A204.1 (cell line): Measurements from ENCODE around the gene NHERF2.

Experiments used
- FAIRE-seq: peaks from 2 replicates; lab custom pipeline; 2012; peaks lifted over from hg19 to GRCh38; lab: Jason Lieb, UNC

The NHERF2 gene

DNA sequence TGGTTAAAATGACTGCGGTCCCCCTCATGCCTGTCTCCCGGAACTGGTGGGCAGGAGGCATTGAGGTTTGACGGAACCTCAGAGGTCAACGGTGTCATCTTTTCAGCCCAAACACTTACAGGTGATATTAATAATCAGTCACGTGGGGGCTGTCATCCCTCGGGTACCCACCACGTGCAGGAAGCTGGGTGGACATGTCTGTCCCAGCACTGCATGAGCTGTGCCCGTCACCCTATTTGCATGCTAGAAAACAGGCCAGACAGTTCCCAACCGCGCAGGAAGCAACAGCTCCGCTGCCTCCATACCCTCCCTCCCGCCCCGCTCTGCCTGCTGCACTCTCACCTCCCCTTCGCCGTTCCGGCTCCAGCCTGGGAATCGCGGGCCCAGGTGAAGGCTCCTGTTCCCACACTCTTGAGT is 35.6 kb upstream of the NHERF2 start:
- FAIRE-seq: no peak

DNA sequence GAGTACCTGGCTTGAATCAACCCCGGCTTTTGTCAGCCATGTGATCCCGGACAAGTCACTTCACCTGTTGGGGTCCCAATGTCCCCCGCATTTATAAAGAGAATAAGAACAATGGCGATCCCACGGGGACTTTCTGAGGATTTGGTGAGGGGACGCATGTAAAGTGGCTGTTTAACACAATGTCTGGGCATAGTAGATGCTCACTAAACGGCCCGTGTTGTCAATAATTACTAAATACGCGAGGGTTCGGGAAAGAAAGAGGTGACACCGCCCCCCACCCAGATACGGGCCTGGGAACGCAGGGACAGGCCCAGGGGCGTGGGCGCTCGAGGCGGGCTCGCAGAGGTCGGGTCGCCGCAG is 35.1 kb upstream of the NHERF2 start:
- no peak for FAIRE-seq

DNA sequence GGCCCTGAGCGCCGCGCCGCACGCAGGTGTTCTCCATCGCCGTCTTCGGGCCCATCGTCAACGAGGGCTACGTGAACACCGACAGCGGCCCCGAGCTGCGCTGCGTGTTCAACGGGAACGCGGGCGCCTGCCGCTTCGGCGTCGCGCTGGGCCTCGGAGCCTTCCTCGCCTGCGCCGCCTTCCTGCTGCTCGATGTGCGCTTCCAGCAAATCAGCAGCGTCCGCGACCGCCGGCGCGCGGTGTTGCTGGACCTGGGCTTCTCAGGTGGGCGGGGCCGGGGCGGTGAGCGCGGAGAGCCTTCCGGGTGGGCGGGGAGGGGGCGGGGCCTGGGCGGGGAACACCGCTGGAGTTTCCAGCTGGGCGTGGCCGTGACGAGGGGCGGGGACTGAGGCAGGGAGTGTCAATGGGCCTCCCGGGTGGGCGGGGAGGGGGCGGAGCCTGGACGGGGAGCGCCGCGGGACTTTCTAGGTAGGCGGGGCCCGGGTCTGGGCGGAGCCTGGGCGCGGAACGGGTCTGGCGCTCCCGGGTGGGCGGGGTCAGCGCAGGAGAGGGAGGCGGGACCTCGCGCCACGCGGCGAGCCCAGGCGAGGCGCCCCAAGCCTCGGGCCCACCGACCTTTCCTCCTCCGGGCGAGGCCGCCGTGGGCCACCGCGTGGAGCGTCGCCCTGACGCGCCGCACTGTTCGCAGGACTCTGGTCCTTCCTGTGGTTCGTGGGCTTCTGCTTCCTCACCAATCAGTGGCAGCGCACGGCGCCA is 34.6 kb upstream of the NHERF2 start:
- no peak for FAIRE-seq

DNA sequence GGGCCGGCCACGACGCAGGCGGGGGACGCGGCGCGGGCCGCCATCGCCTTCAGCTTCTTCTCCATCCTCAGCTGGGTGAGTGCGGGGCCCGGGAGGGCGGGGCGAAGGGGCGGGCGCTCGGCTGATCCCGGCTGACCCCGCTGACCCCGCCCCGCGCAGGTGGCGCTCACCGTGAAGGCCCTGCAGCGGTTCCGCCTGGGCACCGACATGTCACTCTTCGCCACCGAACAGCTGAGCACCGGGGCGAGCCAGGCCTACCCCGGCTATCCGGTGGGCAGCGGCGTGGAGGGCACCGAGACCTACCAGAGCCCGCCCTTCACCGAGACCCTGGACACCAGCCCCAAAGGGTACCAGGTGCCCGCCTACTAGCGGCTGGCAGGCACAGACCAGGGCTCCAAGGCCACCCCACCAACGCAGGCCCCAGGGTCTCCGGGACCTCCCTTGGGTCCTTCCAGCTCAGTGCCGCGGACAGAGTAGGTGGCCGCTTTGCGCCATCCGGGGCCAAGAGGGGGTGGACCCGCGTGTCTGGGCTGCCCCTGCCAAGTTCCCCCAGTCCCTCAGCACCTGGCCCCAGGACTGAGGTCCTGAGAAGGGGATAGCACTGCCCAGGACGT is 33.9 kb upstream of the NHERF2 start:
- FAIRE-seq: no peak

- no peak for FAIRE-seq
Measured at GRCh38 chr16:1993731-1994131, 33.0 kb upstream of the NHERF2 start.

DNA sequence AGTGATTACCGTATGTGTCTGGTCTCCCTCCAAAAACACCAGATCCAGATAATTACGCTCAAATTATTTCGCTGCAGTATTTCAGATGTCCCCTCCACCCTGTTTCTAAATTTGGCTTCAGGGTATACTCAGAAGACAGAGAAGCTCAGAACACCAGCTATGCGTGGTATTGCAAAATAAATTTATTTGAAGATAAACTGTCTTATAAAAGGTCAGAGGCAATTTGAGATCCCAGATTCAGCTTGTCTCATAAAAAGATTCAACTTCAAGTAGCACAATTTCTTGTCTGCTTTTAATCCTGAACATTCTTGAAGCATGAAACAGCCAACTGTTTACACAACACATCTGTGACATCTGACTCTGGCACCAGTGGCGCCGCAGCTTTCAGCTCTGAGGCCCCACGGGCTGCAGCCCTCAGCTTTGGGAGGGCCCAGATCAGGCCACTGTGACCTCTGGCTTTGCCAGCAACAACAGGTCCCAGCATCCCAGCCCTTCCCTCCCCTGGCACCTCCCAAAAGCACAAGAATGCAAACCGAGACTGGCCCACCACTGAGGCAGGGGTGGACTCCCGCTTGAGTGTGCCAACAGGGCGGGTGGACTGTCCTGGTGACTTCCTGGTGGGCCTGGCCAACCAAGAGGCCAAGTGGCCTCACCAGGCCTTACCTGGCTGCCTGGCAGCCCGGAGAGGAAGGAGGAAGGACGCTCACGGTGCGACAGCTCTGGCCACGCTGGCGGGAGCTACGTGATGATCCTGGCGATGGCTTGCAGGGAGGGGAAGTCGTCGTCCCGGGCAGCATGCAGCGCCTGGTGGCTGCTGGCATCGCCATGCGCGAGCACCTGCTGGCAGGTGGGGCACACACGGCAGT is 29.0 kb upstream of the NHERF2 start:
- FAIRE-seq: no peak

- FAIRE-seq: no peak
Measured at GRCh38 chr16:1998360-1998835, 28.3 kb upstream of the NHERF2 start.

GRCh38 chr16:1998852-1999801 is 27.6 kb upstream of the NHERF2 start:
- no peak for FAIRE-seq

DNA sequence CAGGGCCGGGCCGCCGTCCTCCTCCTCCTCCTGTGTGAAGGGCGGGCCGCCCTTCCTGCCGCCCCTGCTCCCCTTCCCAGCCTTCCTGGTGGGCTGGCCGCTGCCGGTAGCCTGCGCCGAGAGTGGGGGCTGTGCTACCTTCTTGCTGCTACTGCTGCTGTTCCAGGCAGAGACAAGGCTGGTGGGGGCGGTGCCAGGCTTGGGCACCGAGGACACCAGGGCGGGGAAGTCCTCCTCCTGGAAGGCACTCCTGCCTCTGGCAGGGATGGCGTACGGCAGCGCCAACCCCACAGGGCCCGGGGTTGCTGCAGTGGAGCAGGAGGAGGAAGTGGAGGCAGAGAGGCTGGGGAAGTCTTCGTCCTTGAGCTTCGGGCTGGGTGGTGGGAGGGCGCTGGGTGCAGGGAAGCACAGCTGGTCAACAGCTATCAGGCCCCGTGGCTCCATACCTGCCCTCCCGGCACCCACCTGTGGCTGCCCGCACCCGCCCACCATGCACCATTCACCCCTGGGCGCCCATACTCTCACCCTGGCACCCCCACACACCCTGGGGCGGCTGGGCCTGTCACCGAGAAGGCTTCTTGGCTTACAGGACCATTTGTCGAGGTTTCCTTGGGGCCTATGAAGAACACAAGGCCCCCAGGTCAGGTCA is 26.7 kb upstream of the NHERF2 start:
- no peak for FAIRE-seq

DNA sequence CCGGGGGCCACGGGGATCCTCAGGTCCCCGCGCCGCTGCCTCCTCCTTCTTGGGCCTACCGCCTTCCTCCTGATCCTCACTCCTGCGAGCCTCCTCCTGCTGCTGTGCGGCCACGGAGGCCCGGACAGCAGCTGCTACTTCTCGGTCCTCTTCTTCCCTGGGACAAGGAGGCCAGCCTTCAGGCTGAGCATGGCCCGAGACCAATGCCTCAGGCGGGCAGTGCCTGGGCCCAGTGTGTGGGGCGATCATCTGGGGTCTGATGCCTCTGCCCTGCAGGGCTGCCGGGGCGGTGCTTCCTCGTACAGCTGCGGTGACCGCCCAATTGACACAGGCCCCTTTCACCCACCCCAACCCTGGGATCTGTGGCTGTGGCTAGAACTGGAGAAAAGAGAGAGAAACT is 25.7 kb upstream of the NHERF2 start:
- FAIRE-seq: no peak

DNA sequence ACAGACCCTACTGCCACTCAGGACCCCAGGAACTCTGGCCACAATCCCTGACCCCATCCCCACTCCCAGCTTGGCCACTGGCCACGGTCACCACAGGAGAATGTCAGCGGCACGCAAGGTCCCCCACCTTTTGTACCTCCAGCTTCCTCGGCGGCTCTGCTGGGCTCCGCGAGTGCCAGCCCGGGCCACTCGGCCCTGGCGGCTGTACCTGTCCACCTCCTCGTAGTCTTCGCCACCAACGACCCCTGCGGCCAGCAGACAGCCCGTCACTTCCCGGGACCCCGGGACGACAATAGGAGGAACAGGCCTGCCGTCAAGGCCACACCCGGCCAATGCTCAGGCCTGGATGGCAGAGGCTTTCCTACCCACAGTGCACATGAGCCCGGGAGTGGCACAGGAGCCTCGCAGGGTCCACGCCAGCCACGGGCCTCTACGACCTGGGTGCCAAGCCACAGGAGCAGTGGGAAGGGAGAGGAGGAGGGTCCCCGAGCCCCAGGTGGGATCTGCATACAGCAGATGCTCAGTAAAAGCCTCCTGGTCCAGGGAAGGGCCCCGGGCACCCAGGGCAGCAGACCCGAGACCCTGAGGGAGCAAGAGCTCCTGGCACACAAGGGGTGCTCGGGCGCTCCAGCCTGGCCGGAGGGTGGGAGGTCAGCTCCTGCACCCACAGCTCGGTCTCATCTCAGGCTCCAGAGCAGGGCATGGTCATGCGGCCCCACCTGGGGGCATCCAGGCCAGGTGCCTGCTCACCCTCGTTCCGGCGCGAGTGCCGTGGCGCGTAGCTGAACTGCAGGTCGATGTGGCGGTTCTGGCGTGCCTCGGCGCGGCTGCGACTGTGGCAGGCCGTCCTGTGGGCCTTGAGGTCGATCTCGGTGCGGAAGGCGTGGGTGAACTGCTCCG is 25.0 kb upstream of the NHERF2 start:
- no peak for FAIRE-seq

- FAIRE-seq: no peak
Measured at GRCh38 chr16:2002406-2003230, 24.1 kb upstream of the NHERF2 start.

DNA sequence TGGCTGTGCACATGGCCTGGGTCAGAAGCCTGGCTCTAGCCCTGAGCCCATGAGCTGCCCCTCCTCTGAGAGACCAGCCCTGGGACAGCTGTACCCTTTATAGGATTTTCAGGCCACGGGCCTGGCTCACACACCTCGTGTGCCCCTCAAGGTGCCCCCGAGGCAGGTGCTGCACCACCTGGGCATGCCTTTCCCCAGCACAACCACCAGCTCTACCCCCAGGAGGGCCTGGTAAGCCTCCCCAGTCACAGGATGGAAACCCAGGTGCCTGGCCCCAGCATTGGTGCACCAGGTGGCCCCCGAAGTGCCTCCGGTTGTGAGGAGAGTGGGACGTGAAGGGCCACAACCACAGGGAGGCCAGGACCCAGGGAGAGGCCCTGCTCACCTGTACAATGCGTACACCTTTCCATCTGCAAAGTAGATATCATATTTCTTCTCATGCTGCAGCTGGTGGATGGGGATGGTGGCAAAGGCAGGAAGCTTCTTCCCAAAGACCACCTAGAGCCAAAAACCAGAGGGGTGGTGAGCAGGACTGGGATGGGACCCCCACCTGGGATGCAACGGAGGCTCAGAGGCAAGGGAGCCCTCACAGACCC is 23.4 kb upstream of the NHERF2 start:
- FAIRE-seq: no peak

- no peak for FAIRE-seq
Measured at GRCh38 chr16:2003827-2004641, 22.7 kb upstream of the NHERF2 start.

GRCh38 chr16:2004795-2005517 is 21.7 kb upstream of the NHERF2 start:
- no peak for FAIRE-seq

GRCh38 chr16:2005646-2006045 is 21.1 kb upstream of the NHERF2 start:
- no peak for FAIRE-seq

DNA sequence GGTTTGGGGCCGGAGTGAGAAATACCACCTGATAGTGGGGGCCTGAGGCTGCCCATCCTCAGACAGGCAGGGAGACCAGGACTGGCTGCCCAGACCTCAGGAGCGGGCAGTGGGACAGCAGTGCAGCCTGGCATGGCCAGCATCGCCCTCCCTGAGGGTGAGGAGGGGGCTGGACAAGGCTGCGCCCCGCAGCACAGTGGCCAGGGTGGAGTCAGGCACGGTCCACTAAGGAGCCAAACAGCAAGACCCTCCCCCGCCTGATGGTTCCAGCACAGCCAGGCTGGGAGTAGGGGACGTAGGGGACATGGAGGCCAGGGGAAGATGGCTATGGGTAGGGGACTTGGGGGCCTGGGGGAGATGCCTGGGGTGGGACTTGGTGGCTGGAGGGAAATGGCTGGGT is 20.4 kb upstream of the NHERF2 start:
- no peak for FAIRE-seq
